Sigmoid colon (tissue), 7 donors: Measurements from ENCODE around the gene YKT6. TPM values are rescaled to one million over a fixed set of nuclear protein-coding genes. Genes with fewer than 3 reads are reported as not detected.

Source experiments
- DNase-seq: peaks from one replicate; pipeline ENCODE4 v3.0.0-alpha.2; 2019
- H3K27ac ChIP-seq, 4 donors: fragments of 200-600 bp; sonication (generic); one replicate each; pipeline ENCODE4 v1.5.1; 2016 to 2019; ENCODE audit warnings: mild to moderate bottlenecking in 1 of 4
- H3K27me3 ChIP-seq, 3 donors: fragments of 200-600 bp; sonication (generic); one replicate each; pipeline ENCODE4 v1.5.1; 2019; ENCODE audit warnings: mild to moderate bottlenecking in 1 of 3
- H3K36me3 ChIP-seq, 4 donors: fragments of 200-600 bp; sonication (generic); one replicate each; pipeline ENCODE4 v1.5.1; 2016 to 2019
- H3K4me1 ChIP-seq, 4 donors: fragments of 200-600 bp; sonication (generic); one replicate each; pipeline ENCODE4 v1.5.1; 2017 to 2019
- H3K4me3 ChIP-seq, 4 donors: fragments of 200-600 bp; sonication (generic); one replicate each; pipeline ENCODE4 v1.5.1; 2017 to 2019; ENCODE audit warnings: mild to moderate bottlenecking in 2 of 4, moderate library complexity in 1 of 4
- H3K9me3 ChIP-seq, 4 donors: fragments of 200-600 bp in 3 of 4; sonication (generic) in 3 of 4; one replicate each; pipeline versions ENCODE4 v1.5.1 to v1.6.1; 2013 to 2019
- EP300 ChIP-seq, 4 donors: sonication (generic); formaldehyde crosslinking; IDR thresholded peaks; one replicate each; pipeline ENCODE4 v1.6.1; 2017; ENCODE audit warnings: antibody characterized with exemption in 4 of 4
- POLR2A ChIP-seq, 2 donors: fragments of 450-650 bp; IDR thresholded peaks; one replicate each; pipeline ENCODE4 v1.6.1; 2016; ENCODE audit warnings: antibody characterized with exemption in 2 of 2, mild to moderate bottlenecking in 2 of 2, moderate library complexity in 2 of 2
- POLR2AphosphoS5 ChIP-seq, 4 donors: sonication (generic); formaldehyde crosslinking; IDR thresholded peaks; one replicate each; pipeline ENCODE4 v1.6.1; 2017; ENCODE audit warnings: antibody characterized with exemption in 4 of 4
- WGBS, 2 donors: extraction: QIAGEN DNeasy Blood & Tissue Kit; methylation state at CpG; one replicate each; pipeline ENCODE4 v1.1.7; 2013; 5-methylcytosine and 5-hydroxymethylcytosine counted together
- intact Hi-C: fragments of 100-400 bp; cut with DNase I; formaldehyde crosslinking; loops from one replicate; pipeline ENCODE4 v1.15.1; 2023
- polyA plus RNA-seq, 3 donors: library from polyadenylated mRNA; stranded (reverse); fragments of 200-250 nt; gene quantifications; one replicate each; pipeline ENCODE4 v1.2.3, GENCODE V29; 2013
- total RNA-seq, 4 donors: library from RNA; depleted of rRNA; stranded (reverse); fragments of >200 nt; gene quantifications; one replicate each; pipeline ENCODE4 v1.1.0, GENCODE V29; 2016
- TF ChIP-seq, protein P1 (sequence below), 4 experiments: fragments of 450-650 bp in 3 of 4; fragments of 200-600 bp in 1 of 4; IDR thresholded peaks; one replicate each; pipeline ENCODE4 v1.5.1; 2016 to 2019; ENCODE audit warnings: antibody characterized with exemption in 4 of 4, mild to moderate bottlenecking in 3 of 4, moderate library complexity in 2 of 4
- donor health status: healthy with polysubstance abuse.
- donor health status: Bipolar disorder and iron deficiency.
- donor health status: healthy.

Gene YKT6
- total and polyA plus RNA-seq, 7 donors, result 39.2 to 95.5 (median 50.1) TPM

GRCh38 chr7:44258865-44259546 is 58.2 kb downstream of the YKT6 start:
- no peaks in the 10 kb centered on the region for H3K36me3 ChIP-seq
- peaks cover 0 to 26% (median 20%) of the 10 kb centered on the region in 4 donors for H3K4me1 ChIP-seq
- TF ChIP-seq POLR2A (IDR thresholded peaks at IDR 0.05) (no peak), EP300 (IDR thresholded peaks at IDR 0.05) (no peak), POLR2AphosphoS5 (IDR thresholded peaks at IDR 0.05) (no peak)
- TF ChIP-seq, protein P1, sequence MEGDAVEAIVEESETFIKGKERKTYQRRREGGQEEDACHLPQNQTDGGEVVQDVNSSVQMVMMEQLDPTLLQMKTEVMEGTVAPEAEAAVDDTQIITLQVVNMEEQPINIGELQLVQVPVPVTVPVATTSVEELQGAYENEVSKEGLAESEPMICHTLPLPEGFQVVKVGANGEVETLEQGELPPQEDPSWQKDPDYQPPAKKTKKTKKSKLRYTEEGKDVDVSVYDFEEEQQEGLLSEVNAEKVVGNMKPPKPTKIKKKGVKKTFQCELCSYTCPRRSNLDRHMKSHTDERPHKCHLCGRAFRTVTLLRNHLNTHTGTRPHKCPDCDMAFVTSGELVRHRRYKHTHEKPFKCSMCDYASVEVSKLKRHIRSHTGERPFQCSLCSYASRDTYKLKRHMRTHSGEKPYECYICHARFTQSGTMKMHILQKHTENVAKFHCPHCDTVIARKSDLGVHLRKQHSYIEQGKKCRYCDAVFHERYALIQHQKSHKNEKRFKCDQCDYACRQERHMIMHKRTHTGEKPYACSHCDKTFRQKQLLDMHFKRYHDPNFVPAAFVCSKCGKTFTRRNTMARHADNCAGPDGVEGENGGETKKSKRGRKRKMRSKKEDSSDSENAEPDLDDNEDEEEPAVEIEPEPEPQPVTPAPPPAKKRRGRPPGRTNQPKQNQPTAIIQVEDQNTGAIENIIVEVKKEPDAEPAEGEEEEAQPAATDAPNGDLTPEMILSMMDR (IDR thresholded peaks at IDR 0.05), result no peak
- H3K9me3 ChIP-seq, result no peaks in the 10 kb centered on the region
- peak overlapping the region; percentile 19 to 69 (median 36) for H3K27ac ChIP-seq
- peaks cover 0 to 9% (median 0%) of the 10 kb centered on the region in 3 donors for H3K27me3 ChIP-seq
- 87 to 93% methylated on average over 14 of the region's 14 CpGs for WGBS, 2 donors
- no peak for DNase-seq
- intact Hi-C loops, result no loop called here
- no peak overlapping the region for H3K4me3 ChIP-seq

GRCh38 chr7:44259547-44260457 is 59.0 kb downstream of the YKT6 start:
- intact Hi-C loops, result no loop called here
- 82 to 87% methylated on average over 18 of the region's 18 CpGs for WGBS, 2 donors
- Histone ChIP-seq H3K36me3 (no peaks in the 10 kb centered on the region), H3K9me3 (no peaks in the 10 kb centered on the region), H3K4me1 (peaks cover 0 to 26% (median 20%) of the 10 kb centered on the region in 4 donors), H3K27ac (peak overlapping the region; percentile 19 to 69 (median 36)), H3K4me3 (no peak overlapping the region), H3K27me3 (peaks cover 0 to 17% (median 0%) of the 10 kb centered on the region in 3 donors)
- TF ChIP-seq, protein P1 (IDR thresholded peaks at IDR 0.05), result no peak
- TF ChIP-seq EP300 (IDR thresholded peaks at IDR 0.05) (no peak), POLR2AphosphoS5 (IDR thresholded peaks at IDR 0.05) (peak in 2 of 4 donors; percentile 28 to 38), POLR2A (IDR thresholded peaks at IDR 0.05) (no peak)
- peak; percentile 84 for DNase-seq

DNA sequence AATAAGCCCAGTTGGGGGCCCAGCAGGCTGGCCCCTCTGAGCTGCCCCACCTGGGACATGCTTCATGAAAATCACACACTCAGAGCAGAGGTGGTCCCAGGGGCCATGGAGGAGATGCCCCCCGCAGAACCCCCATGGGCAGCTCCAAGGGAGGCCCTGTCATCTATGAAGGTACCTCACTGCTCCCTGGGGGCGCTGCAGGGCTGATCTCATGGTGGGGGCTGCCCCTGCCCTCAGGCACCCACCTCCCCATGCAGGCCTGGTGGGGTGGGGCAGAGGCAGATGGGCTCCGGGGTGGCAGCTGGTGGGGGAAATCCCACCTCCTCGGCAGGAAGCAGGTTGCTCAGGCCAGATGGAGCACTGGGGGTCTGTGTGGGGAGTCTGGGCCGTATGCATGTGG is 60.5 kb downstream of the YKT6 start:
- Histone ChIP-seq H3K9me3 (no peaks in the 10 kb centered on the region), H3K4me3 (no peak overlapping the region), H3K27ac (no peak overlapping the region), H3K36me3 (no peaks in the 10 kb centered on the region), H3K27me3 (peaks cover 0 to 18% (median 0%) of the 10 kb centered on the region in 3 donors), H3K4me1 (peaks cover 0 to 26% (median 20%) of the 10 kb centered on the region in 4 donors)
- TF ChIP-seq, protein P1 (IDR thresholded peaks at IDR 0.05), result no peak
- TF ChIP-seq POLR2AphosphoS5 (IDR thresholded peaks at IDR 0.05), result no peak
- no peak for TF ChIP-seq EP300 (IDR thresholded peaks at IDR 0.05)
- no peak for TF ChIP-seq POLR2A (IDR thresholded peaks at IDR 0.05)
- intact Hi-C loops, result no loop called here
- WGBS, 2 donors, result 60 to 74% methylated on average over 5 of the region's 5 CpGs
- DNase-seq, result no peak

- intact Hi-C loops, result no loop called here
- Histone ChIP-seq H3K4me3 (no peak overlapping the region), H3K4me1 (peaks cover 0 to 26% (median 20%) of the 10 kb centered on the region in 4 donors), H3K36me3 (no peaks in the 10 kb centered on the region), H3K27me3 (peaks cover 0 to 18% (median 0%) of the 10 kb centered on the region in 3 donors), H3K27ac (no peak overlapping the region), H3K9me3 (no peaks in the 10 kb centered on the region)
- TF ChIP-seq EP300 (IDR thresholded peaks at IDR 0.05) (no peak), POLR2A (IDR thresholded peaks at IDR 0.05) (no peak), POLR2AphosphoS5 (IDR thresholded peaks at IDR 0.05) (no peak)
- TF ChIP-seq, protein P1 (IDR thresholded peaks at IDR 0.05), result no peak
- 91 to 93% methylated on average over 9 of the region's 9 CpGs for WGBS, 2 donors
- DNase-seq, result no peak
Measured at GRCh38 chr7:44262031-44262430, 61.3 kb downstream of the YKT6 start.
